ENCODE results near the gene APLN.

The APLN gene

GRCh38 chrX:129629837-129630236 lies 24.9 kb downstream of the APLN start:
- no peak for TF ChIP-seq CTCF (IDR thresholded peaks at IDR 0.05; ENCODE audit: low read depth, low read length, missing control alignments)
- no peak for DNase-seq (ENCODE audit: low read depth)
- no peak overlapping the region for H3K4me3 ChIP-seq (ENCODE audit: low read depth, low read length)
- in situ Hi-C loops (cut with HindIII; ENCODE audit: low sequenced_read_pairs), result no loop called here

GRCh38 chrX:129626026-129626425 lies 28.7 kb downstream of the APLN start:
- TF ChIP-seq CTCF (IDR thresholded peaks at IDR 0.05; ENCODE audit: low read depth, low read length, missing control alignments), result no peak
- in situ Hi-C loops (cut with HindIII; ENCODE audit: low sequenced_read_pairs), result no loop called here
- no peak for DNase-seq (ENCODE audit: low read depth)
- no peak overlapping the region for H3K4me3 ChIP-seq (ENCODE audit: low read depth, low read length)

GRCh38 chrX:129622757-129623301 lies 31.9 kb downstream of the APLN start:
- TF ChIP-seq CTCF (IDR thresholded peaks at IDR 0.05; ENCODE audit: low read depth, low read length, missing control alignments), result no peak
- DNase-seq (ENCODE audit: low read depth), result peak; percentile 67
- no peak overlapping the region for H3K4me3 ChIP-seq (ENCODE audit: low read depth, low read length)
- in situ Hi-C loops (cut with HindIII; ENCODE audit: low sequenced_read_pairs), result loop anchor here (25.0 kb wide), 1 partner anchor 89 kb away; no protein-coding TSS in a partner anchor

GRCh38 chrX:129618997-129619396 lies 35.8 kb downstream of the APLN start:
- TF ChIP-seq CTCF (IDR thresholded peaks at IDR 0.05; ENCODE audit: low read depth, low read length, missing control alignments), result no peak
- no peak overlapping the region for H3K4me3 ChIP-seq (ENCODE audit: low read depth, low read length)
- in situ Hi-C loops (cut with HindIII; ENCODE audit: low sequenced_read_pairs), result loop anchor here (25.0 kb wide), 1 partner anchor 93 kb away; no protein-coding TSS in a partner anchor
- DNase-seq (ENCODE audit: low read depth), result no peak

- no peak overlapping the region for H3K4me3 ChIP-seq (ENCODE audit: low read depth, low read length)
- DNase-seq (ENCODE audit: low read depth), result no peak
- no peak for TF ChIP-seq CTCF (IDR thresholded peaks at IDR 0.05; ENCODE audit: low read depth, low read length, missing control alignments)
- in situ Hi-C loops (cut with HindIII; ENCODE audit: low sequenced_read_pairs), result loop anchor here (25.0 kb wide), 1 partner anchor 95 kb away; no protein-coding TSS in a partner anchor
Measured at GRCh38 chrX:129617420-129617819, 37.3 kb downstream of the APLN start.

GRCh38 chrX:129614481-129615255 lies 40.1 kb downstream of the APLN start:
- TF ChIP-seq CTCF (IDR thresholded peaks at IDR 0.05; ENCODE audit: low read depth, low read length, missing control alignments), result no peak
- in situ Hi-C loops (cut with HindIII; ENCODE audit: low sequenced_read_pairs), result loop anchor here (25.0 kb wide), 1 partner anchor 98 kb away; no protein-coding TSS in a partner anchor
- no peak overlapping the region for H3K4me3 ChIP-seq (ENCODE audit: low read depth, low read length)
- DNase-seq (ENCODE audit: low read depth), result no peak
